ENCODE measurements around the gene DNAI1.

- TF ChIP-seq RFX5 (IDR thresholded peaks at IDR 0.05; ENCODE audit: low read depth, low read length) (no peak), RCOR1 (conservative IDR thresholded peaks at IDR 0.05; ENCODE audit: low read depth, low read length) (no peak), STAT3 (IDR thresholded peaks at IDR 0.05; ENCODE audit: low read depth, low read length) (no peak)
Observed at GRCh38 chr9:34503406-34503805, 44.8 kb downstream of the DNAI1 start.

Measured in GM12878 (cell line).